T-helper 1 cell treated with Interleukin-12 subunit alpha and Interleukin-12 subunit beta and Interleukin-4 antibody, amounts not matched to agents 30 μg/mL and 1 μg/mL, for 36 hours (primary cell): ENCODE data around the gene YAP1.

Experiments used
- H3K27ac Mint-ChIP-seq: one replicate; pipeline ENCODE4 v1.8.0; 2021; ENCODE audit warnings: mild to moderate bottlenecking, mixed read lengths
- H3K27me3 Mint-ChIP-seq: one replicate; pipeline ENCODE4 v1.8.0; 2021; ENCODE audit warnings: low read depth, mixed read lengths
- H3K36me3 Mint-ChIP-seq: one replicate; pipeline ENCODE4 v1.8.0; 2021; ENCODE audit warnings: low read depth, mixed read lengths
- H3K4me1 Mint-ChIP-seq: one replicate; pipeline ENCODE4 v1.8.0; 2021; ENCODE audit warnings: low read depth, mixed read lengths
- H3K4me3 Mint-ChIP-seq: one replicate; pipeline ENCODE4 v1.8.0; 2021; ENCODE audit warnings: mild to moderate bottlenecking, moderate library complexity, mixed read lengths
- H3K9me3 Mint-ChIP-seq: one replicate; pipeline ENCODE4 v1.8.0; 2021; ENCODE audit warnings: mixed read lengths

YAP1 gene

DNA sequence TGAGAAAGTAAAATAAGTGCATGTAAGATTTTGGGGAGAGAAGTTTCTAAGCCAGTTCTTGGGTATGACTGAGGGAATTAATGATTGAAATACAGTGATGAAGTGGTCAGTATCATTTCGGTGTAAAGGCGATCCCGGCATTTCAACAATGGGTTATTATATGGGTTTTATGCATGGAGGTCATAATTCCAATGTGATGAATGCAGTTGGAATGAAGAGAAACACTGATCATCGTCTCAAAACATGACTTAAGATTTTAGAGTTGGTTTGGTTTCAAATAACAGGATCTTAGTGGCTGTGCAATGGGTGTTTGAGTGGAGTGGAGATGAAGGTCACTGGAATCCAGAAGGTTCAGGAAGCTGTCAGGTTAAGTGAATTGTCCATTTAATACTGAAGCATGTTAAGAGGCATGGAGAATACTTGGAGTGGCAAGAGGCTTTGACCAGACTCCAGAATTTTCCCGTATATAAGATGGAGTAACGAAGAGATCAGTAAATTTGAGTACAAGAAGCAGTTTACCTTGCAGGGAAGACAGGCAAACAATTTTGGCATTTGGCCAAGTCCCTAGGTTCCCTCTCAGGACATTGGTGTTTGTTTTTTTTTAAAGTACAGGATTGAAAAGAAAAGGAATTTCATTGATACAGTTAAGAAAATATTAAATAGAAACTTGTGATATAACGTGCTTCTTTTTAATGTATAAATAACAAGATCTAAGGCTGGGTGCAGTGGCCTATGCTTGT lies 110.7 kb downstream of the YAP1 start:
- H3K9me3 Mint-ChIP-seq, result no peaks in the 10 kb centered on the region
- no peaks in the 10 kb centered on the region for H3K4me1 Mint-ChIP-seq
- H3K36me3 Mint-ChIP-seq, result no peaks in the 10 kb centered on the region
- H3K27ac Mint-ChIP-seq, result no peak overlapping the region
- H3K27me3 Mint-ChIP-seq, result peaks cover 13% of the 10 kb centered on the region
- H3K4me3 Mint-ChIP-seq, result no peak overlapping the region

DNA sequence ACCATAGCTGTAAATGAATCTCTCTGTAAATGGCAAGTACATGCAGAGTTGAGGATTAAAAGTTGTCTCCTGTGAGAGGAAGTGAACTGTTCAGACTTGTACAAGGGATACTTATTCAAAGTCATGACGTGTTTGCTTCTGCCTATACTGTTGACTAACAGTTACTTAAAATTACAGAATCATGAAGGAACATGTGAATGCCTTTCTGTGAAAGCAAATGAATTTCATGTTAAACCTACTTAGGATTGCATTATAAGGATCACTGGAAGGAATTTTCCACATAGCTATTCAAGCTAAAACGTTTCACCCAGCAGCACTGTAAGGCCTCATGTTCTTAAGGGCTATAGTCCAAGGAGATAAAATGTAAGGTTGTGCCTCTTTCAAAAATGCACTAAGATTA lies 113.6 kb downstream of the YAP1 start:
- Mint-ChIP-seq H3K4me1 (no peaks in the 10 kb centered on the region), H3K27me3 (peaks cover 14% of the 10 kb centered on the region), H3K27ac (no peak overlapping the region), H3K4me3 (no peak overlapping the region), H3K9me3 (no peaks in the 10 kb centered on the region), H3K36me3 (no peaks in the 10 kb centered on the region)

DNA sequence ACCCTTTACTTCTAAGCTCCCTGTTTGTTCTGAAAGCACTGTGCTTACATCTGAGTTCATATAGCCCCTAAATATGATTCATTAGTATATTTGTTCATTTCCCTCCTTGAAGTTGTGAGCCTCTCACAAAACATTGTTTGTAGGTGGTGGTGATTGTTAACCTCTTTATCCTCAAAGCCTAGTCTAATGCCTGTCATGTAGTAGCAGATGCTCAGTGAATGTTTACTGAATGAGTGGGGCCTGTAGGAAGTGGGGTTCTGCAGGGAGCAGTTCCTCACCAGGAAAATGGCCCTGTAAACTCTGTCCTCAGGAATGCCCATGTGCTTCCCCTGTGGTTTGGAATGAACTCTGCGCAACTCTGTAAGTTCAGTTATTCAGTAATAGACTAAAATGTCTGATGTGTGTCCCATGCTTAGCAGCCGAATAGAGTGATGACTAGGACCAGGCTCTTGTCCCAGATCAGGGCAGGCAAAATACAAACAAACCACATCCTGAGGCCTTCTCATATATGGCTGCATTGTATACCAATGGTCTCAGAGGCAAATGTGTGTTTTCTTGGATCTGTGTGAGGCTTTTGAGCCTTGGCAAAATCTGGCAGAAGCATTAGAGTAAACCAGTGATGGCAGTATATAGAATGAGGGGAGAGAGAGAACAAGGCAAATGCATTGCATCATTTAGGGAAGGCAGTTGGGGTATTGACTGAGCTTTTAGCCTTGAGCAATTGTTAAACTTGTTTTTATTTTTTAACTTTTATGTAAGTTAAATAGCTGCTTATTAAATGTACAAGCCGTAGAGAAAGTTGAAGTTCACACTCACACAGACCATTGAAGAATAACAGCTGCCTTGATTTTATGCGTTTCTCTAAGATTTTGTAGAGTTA lies 115.7 kb downstream of the YAP1 start:
- no peaks in the 10 kb centered on the region for H3K36me3 Mint-ChIP-seq
- H3K27ac Mint-ChIP-seq, result no peak overlapping the region
- H3K9me3 Mint-ChIP-seq, result no peaks in the 10 kb centered on the region
- peaks cover 10% of the 10 kb centered on the region for H3K27me3 Mint-ChIP-seq
- H3K4me1 Mint-ChIP-seq, result no peaks in the 10 kb centered on the region
- H3K4me3 Mint-ChIP-seq, result no peak overlapping the region

DNA sequence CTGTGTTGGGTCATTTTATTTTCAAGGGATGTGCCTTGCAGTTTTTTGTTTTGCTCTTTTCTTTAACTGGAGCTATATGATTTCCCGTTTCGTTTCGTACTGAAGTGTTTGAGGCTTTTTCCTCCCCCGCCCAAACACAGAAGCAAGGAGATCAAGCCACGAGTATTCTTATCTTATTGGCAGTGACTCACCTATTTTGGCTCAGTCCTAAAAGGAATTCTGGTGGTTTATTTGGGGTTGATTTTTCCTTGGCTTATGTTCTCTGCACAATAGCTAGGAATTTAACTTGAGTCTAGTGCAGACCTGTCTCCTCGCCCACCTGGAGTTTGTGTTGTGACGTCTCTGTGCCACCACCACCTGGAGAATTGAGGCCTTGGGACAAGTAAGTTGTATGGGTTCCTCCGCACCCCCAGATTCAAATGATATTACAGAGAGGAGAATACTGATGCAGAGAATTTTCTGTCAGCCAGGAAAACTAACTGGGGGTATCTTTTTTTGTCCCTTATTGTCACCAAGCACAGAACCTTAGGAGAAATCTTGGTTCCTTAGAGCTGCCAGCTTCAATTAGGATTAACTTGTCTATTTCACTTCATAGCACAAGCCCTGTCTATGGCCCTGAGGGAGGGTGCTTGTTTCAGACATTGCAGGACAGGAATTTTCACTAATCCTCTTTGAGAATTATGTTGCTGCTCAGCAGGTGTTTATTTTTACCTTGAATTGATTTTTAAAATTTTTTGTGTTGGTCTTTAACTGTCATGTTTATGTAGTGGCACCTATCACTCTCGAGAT lies 116.6 kb downstream of the YAP1 start:
- no peak overlapping the region for H3K27ac Mint-ChIP-seq
- H3K4me3 Mint-ChIP-seq, result no peak overlapping the region
- peaks cover 18% of the 10 kb centered on the region for H3K27me3 Mint-ChIP-seq
- H3K9me3 Mint-ChIP-seq, result no peaks in the 10 kb centered on the region
- H3K36me3 Mint-ChIP-seq, result no peaks in the 10 kb centered on the region
- H3K4me1 Mint-ChIP-seq, result no peaks in the 10 kb centered on the region

DNA sequence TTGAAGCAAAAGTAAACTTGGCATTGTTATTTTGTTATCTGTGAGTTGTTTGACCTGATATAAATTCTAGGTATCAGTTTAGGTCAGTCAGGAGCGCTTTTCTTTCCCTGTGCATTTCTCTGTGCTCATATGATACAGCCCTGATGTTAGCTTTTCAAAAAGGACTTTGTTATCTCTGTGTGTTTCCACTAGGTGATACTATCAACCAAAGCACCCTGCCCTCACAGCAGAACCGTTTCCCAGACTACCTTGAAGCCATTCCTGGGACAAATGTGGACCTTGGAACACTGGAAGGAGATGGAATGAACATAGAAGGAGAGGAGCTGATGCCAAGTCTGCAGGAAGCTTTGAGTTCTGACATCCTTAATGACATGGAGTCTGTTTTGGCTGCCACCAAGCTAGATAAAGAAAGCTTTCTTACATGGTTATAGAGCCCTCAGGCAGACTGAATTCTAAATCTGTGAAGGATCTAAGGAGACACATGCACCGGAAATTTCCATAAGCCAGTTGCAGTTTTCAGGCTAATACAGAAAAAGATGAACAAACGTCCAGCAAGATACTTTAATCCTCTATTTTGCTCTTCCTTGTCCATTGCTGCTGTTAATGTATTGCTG lies 119.4 kb downstream of the YAP1 start:
- Mint-ChIP-seq H3K9me3 (no peaks in the 10 kb centered on the region), H3K4me3 (no peak overlapping the region), H3K27me3 (peaks cover 20% of the 10 kb centered on the region), H3K36me3 (no peaks in the 10 kb centered on the region), H3K4me1 (no peaks in the 10 kb centered on the region), H3K27ac (no peak overlapping the region)

DNA sequence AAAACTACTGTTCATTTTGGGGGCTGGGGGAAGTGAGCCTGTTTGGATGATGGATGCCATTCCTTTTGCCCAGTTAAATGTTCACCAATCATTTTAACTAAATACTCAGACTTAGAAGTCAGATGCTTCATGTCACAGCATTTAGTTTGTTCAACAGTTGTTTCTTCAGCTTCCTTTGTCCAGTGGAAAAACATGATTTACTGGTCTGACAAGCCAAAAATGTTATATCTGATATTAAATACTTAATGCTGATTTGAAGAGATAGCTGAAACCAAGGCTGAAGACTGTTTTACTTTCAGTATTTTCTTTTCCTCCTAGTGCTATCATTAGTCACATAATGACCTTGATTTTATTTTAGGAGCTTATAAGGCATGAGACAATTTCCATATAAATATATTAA lies 119.9 kb downstream of the YAP1 start:
- no peak overlapping the region for H3K27ac Mint-ChIP-seq
- H3K4me1 Mint-ChIP-seq, result no peaks in the 10 kb centered on the region
- H3K4me3 Mint-ChIP-seq, result no peak overlapping the region
- H3K27me3 Mint-ChIP-seq, result peaks cover 26% of the 10 kb centered on the region
- H3K9me3 Mint-ChIP-seq, result no peaks in the 10 kb centered on the region
- no peaks in the 10 kb centered on the region for H3K36me3 Mint-ChIP-seq

DNA sequence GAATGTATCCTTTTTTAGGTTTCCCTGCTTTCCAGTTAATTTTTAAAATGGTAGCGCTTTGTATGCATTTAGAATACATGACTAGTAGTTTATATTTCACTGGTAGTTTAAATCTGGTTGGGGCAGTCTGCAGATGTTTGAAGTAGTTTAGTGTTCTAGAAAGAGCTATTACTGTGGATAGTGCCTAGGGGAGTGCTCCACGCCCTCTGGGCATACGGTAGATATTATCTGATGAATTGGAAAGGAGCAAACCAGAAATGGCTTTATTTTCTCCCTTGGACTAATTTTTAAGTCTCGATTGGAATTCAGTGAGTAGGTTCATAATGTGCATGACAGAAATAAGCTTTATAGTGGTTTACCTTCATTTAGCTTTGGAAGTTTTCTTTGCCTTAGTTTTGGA lies 120.7 kb downstream of the YAP1 start:
- no peaks in the 10 kb centered on the region for H3K9me3 Mint-ChIP-seq
- H3K27me3 Mint-ChIP-seq, result peaks cover 27% of the 10 kb centered on the region
- H3K4me3 Mint-ChIP-seq, result no peak overlapping the region
- no peak overlapping the region for H3K27ac Mint-ChIP-seq
- no peaks in the 10 kb centered on the region for H3K4me1 Mint-ChIP-seq
- no peaks in the 10 kb centered on the region for H3K36me3 Mint-ChIP-seq

DNA sequence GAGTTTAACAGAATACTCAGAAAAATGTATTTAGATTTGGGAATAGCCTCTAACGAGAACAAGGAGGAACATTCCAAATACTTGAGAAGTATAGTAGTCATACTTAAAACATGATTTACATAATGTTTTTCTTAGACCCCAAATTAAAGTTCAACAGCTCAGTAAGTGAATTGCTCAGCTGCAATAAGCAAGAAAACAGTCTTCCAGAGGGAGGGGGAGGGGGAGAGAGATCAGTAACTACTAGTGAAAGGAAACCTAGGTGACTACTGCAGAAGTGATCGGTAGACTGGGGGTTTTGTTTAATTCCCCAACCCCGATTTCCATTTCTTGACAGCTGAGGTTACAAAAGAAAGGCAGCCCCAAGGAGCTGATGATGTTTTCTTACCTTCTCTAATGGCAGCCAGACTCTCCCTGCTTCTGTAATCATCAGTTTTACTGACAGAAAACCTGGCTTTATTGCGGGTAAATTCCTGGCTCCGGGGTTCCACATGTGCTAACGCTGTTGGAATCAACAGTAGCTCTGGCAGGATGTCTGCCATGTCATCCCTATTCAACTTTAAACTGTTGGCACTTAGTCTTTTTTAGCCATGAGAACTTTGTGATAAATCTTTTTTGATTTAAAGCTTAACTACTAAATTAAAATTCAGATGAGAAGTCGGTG lies 124.7 kb downstream of the YAP1 start:
- Mint-ChIP-seq H3K4me1 (no peaks in the 10 kb centered on the region), H3K27ac (no peak overlapping the region), H3K4me3 (no peak overlapping the region), H3K9me3 (peaks cover 5% of the 10 kb centered on the region), H3K27me3 (peaks cover 30% of the 10 kb centered on the region), H3K36me3 (no peaks in the 10 kb centered on the region)

DNA sequence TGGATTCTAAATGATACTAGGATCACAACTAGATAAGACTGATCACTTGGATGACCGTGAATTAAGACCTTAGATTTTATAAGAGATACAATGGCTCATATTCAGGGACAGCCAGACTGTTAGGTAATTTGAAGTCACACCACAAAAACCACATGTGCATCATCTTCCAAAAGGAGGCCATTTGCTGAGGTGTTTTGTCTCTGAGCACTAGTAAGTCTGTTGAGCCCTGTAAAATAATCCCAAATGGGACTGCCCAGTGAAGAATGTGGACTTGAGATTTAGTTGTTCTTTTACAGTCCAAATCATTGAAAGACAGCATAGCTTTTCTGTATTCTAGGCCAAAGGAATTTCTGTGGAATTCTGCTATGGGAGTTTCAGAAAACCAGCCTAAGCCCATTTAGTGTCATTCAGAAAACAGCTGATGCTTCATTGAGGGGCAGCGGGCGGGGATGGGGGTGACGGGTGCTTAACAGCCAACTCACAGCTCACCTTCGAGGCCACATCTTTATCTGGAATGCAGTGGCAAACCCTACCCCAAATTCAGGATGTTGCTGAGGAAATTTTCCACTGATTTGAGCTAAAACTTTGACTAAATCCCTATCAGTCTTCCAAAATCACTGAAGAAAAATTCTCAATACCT lies 127.0 kb downstream of the YAP1 start:
- Mint-ChIP-seq H3K9me3 (peaks cover 5% of the 10 kb centered on the region), H3K4me1 (no peaks in the 10 kb centered on the region), H3K27ac (no peak overlapping the region), H3K27me3 (peaks cover 17% of the 10 kb centered on the region), H3K36me3 (no peaks in the 10 kb centered on the region), H3K4me3 (no peak overlapping the region)

DNA sequence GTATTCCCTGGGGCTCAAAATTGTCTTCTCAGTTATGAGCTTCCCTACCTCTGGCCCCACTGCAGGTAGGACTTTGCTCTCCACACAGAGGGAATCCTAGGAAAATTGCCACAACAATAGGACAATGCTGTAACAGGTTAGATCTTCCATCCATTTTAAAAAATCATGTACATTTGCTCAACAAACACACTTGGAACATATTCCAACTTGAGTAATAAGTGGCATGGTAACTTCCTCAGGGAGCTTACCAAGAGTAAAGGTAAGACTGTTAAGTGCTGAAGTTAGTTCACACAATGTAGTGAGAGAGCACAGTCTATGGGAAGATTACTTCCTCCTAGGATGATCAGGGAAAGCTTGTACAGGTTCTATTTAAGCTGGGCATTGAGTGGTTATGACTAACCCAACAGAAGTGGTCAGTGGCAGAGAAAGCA lies 128.2 kb downstream of the YAP1 start:
- H3K4me1 Mint-ChIP-seq, result no peaks in the 10 kb centered on the region
- no peak overlapping the region for H3K27ac Mint-ChIP-seq
- H3K9me3 Mint-ChIP-seq, result peaks cover 5% of the 10 kb centered on the region
- no peak overlapping the region for H3K4me3 Mint-ChIP-seq
- no peaks in the 10 kb centered on the region for H3K36me3 Mint-ChIP-seq
- H3K27me3 Mint-ChIP-seq, result peaks cover 17% of the 10 kb centered on the region

DNA sequence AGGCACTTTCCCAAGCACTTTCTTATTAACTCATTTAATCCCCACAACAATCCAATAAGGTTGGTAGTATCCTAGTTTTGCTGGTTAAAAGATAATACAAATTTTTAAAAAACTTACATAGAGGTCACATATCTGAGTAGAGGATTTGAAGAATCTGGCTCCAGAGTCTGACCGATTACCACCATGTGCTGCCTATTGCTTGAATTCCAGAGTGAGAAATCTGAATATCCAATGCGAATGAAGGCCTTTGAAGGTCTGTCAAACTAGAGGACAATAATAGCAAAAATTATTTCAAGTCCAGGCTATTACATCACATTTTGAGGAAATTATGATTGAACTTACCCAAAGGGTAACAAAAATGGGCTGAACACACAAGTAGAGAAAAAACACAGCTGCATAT lies 129.2 kb downstream of the YAP1 start:
- H3K4me3 Mint-ChIP-seq, result no peak overlapping the region
- H3K27me3 Mint-ChIP-seq, result peaks cover 17% of the 10 kb centered on the region
- H3K36me3 Mint-ChIP-seq, result no peaks in the 10 kb centered on the region

DNA sequence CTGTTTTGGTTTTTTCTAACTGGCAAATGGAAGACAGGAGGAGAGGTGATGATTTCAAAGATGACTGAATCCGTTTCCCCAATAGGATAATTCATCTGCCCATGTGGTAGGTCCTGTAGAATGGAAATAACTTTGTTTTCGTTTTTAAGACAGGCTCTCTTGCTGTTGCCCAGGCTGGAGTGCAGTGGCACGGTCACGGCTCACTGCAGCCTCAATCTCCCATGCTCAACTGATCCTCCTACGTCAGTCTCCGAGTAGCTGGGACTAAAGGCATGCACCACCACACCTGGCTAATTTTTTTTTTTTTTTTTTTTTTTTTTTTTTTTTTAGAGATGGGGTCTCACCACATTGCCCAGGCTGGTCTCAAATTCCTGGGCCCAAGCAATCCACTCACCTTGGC lies 129.7 kb downstream of the YAP1 start:
- Mint-ChIP-seq H3K9me3 (peaks cover 5% of the 10 kb centered on the region), H3K27ac (no peak overlapping the region), H3K4me1 (no peaks in the 10 kb centered on the region), H3K36me3 (no peaks in the 10 kb centered on the region), H3K4me3 (no peak overlapping the region), H3K27me3 (peaks cover 13% of the 10 kb centered on the region)

More for the DNA sequence above, 129.2 kb downstream of the YAP1 start:
- H3K27ac Mint-ChIP-seq, result no peak overlapping the region
- no peaks in the 10 kb centered on the region for H3K4me1 Mint-ChIP-seq
- peaks cover 5% of the 10 kb centered on the region for H3K9me3 Mint-ChIP-seq

DNA sequence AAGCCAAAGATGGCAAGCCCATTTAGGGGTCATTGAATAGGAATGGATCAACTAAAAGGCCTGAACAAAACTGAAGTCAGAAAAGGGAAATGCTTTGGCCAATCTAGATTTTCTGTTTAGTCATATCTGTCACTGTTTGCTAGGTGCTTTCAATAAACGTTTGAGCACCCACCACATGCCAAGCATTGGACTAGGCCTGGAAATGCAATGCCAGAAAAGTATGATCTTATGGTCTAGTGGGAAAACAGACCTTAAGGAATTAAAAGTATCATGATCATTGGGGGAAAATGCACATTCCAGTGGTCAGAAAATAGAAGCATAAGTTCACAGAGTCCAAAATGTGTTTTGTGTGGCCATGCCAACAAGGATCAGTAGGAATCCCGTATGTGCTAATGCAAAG lies 130.3 kb downstream of the YAP1 start:
- Mint-ChIP-seq H3K4me1 (no peaks in the 10 kb centered on the region), H3K4me3 (no peak overlapping the region), H3K9me3 (peaks cover 5% of the 10 kb centered on the region), H3K27me3 (peaks cover 9% of the 10 kb centered on the region), H3K27ac (no peak overlapping the region), H3K36me3 (no peaks in the 10 kb centered on the region)
